LNCaP clone FGC (cell line): ENCODE measurements around the gene PAK5.

Experiments used
- DNase-seq: peaks from one replicate; pipeline ENCODE4 v3.0.0-alpha.2; 2011; ENCODE audit warnings: low read depth
- H3K4me3 ChIP-seq: 2 replicates; pipeline ENCODE4 v1.5.1; 2011; ENCODE audit warnings: mild to moderate bottlenecking, low read depth, low read length, control low read depth
- TF ChIP-seq, protein P1 (sequence below): IDR thresholded peaks from 2 replicates; pipeline ENCODE4 v1.5.1; 2012; ENCODE audit warnings: mild to moderate bottlenecking; ENCODE audit not compliant: control insufficient read depth, insufficient read depth; ENCODE audit errors: extremely low read depth

Gene PAK5

DNA sequence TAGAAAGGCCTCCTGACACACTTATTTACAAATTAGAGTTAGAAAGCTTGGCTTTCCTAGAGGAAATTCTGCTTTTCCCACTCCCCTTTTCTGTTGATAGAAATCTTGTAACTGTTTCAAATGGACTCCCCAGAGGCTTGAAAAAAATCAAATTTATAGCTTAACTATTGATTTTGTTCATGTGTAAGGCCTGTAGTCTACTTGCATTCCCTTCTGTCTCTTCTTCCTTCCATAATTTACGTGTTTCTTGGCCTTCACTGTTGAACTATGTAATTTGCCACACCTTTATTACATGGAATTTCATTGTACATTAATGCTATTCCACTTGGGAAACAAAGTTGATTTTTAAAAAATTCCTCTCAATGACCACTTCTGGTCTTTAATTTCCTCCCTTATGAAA lies 243.1 kb downstream of the PAK5 start:
- DNase-seq, result no peak
- H3K4me3 ChIP-seq, result no peak overlapping the region
- TF ChIP-seq, protein P1, sequence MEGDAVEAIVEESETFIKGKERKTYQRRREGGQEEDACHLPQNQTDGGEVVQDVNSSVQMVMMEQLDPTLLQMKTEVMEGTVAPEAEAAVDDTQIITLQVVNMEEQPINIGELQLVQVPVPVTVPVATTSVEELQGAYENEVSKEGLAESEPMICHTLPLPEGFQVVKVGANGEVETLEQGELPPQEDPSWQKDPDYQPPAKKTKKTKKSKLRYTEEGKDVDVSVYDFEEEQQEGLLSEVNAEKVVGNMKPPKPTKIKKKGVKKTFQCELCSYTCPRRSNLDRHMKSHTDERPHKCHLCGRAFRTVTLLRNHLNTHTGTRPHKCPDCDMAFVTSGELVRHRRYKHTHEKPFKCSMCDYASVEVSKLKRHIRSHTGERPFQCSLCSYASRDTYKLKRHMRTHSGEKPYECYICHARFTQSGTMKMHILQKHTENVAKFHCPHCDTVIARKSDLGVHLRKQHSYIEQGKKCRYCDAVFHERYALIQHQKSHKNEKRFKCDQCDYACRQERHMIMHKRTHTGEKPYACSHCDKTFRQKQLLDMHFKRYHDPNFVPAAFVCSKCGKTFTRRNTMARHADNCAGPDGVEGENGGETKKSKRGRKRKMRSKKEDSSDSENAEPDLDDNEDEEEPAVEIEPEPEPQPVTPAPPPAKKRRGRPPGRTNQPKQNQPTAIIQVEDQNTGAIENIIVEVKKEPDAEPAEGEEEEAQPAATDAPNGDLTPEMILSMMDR, result no peak

DNA sequence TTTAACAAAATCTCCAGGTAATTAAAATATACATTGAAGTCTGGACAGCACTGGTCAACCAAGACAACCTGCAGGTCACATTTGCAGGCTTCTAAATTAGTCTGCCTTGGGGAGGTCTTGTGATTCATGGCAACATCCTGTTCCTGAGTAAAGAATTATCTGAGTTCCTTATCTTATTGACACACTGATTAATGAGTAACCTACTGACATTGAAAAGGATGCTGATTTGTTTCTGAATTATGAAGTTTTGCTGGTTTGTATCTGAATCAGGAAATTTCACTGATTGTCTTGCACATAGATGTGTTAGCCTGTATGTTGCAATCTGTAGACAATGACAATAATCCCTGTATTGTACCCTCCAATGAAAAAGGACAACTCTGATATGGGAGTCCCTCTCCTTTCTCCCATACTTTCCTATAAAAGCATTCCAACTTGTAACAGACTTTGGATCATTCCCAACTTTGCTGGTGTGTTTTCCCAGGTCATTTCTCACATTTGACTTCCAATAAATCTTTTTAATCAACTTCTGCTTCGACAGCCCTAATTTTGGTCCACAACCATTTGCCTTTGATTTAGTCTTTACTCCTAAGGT lies 244.5 kb downstream of the PAK5 start:
- DNase-seq, result peak; percentile 31
- H3K4me3 ChIP-seq, result no peak overlapping the region
- TF ChIP-seq, protein P1, result no peak

DNA sequence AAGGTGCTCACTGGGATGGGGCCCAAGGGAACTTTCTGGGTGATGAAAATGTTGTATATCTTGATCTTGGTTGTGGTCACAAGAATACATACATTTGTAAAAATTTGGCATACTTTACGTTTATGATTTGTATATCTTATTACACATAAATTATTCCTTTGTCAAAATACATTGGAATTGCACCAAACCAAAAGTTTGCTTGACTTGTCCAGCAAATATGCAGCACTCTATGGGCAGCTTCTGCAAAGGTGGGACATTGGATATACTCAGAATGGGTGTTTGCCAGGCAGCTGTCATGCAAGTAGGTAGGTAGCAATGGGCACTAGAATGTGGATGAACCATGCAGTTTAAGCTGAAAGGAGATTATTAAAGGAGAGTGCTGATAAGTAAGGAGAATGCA lies 246.5 kb downstream of the PAK5 start:
- H3K4me3 ChIP-seq, result no peak overlapping the region
- TF ChIP-seq, protein P1, result no peak
- DNase-seq, result no peak

DNA sequence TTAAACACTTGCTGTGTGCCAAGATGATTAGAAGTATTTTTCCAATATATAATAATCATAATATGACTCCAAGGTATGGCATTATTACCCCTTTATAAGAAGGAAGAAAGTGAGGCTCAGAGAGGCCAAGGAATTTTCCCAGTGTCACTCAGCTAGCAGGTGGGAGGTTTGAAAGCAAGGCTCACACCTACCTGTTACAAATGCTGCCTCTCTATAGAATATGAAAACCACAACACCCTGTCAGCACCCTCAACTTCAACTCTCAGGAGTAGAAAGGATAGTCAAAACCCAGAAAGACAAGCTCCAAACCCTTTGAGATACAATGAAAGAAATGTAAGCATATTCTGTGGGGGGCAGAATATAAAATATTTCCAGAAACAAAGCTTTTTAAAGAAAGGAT lies 247.8 kb downstream of the PAK5 start:
- no peak overlapping the region for H3K4me3 ChIP-seq
- DNase-seq, result no peak
- TF ChIP-seq, protein P1, result no peak

DNA sequence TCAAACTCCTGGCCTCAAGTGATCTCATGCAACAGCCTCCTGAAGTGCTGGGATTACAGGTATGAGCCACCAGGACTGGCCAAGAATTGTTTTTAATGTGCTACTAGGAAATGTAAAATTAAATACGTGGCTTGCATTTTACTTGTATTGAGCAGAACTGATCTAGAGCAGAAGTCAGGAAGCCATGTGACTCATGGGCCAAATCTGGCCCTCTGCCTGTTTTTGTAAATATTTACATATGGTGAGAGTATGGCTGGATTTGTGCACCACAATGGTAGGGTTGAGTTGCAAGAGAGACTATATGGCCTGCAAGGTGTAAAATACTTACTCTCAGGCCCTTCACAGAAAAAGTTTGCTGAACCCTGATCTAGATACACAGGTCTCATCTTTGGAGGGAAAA lies 248.7 kb downstream of the PAK5 start:
- peak; percentile 37 for DNase-seq
- no peak overlapping the region for H3K4me3 ChIP-seq
- TF ChIP-seq, protein P1, result no peak

DNA sequence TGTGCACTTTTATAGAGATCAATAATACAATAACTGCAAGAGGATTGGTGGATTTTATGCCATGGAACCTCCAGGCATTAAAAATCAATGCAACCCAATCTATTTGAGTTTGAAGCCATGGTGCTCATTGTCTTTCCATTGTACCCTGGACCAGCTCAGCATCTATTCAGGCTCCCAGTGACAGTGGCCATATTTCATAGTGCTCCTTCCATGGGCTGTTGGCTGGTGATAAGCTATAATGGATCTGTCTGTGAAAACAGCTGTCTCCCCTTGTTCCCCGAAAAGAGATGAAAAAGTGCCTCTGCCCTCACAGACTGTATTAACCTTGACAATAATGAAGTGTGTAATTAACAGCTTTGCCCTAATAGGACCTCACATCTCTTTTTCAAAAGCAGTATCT lies 250.2 kb downstream of the PAK5 start:
- no peak overlapping the region for H3K4me3 ChIP-seq
- DNase-seq, result no peak
- TF ChIP-seq, protein P1, result no peak

DNA sequence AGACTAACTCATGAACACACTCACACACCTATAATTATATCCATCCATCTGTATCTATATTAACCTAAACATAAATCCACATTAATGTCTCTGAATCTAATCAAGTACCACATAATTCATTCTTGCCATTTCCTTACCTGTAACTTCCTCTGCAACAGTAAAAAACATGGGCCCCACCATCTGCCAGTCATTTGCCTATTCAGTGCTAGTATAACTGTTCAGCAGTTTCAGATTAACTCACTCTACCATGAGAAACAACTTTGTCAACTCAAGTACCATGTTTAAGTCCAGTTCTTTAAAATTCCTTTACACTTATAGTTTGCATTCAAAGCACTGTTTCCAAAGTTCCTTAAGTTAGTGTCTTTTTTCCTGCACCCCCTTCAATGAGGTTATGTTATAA lies 255.7 kb downstream of the PAK5 start:
- DNase-seq, result no peak
- no peak overlapping the region for H3K4me3 ChIP-seq
- TF ChIP-seq, protein P1, result no peak
